Measurements from ENCODE around the gene GOSR2.

The GOSR2 gene

GRCh38 chr17:46922804-46923635 is at the start of gene GOSR2:
GOSR2 (plus strand) TSS chr17:46923160; CDS start chr17:46923193, 33 bp downstream.
- FAIRE-seq: no peak

- no peak for FAIRE-seq
Measured at GRCh38 chr17:46873941-46874645, 48.9 kb upstream of the GOSR2 start.

GRCh38 chr17:46874906-46875305 is 48.1 kb upstream of the GOSR2 start:
- no peak for FAIRE-seq

GRCh38 chr17:46875849-46876352 is 47.1 kb upstream of the GOSR2 start:
- FAIRE-seq: no peak

- FAIRE-seq: no peak
Measured at GRCh38 chr17:46876353-46876887, 46.5 kb upstream of the GOSR2 start.

GRCh38 chr17:46876926-46877325 is 46.0 kb upstream of the GOSR2 start:
- FAIRE-seq: no peak

GRCh38 chr17:46877466-46877865 is 45.5 kb upstream of the GOSR2 start:
- no peak for FAIRE-seq

- FAIRE-seq: no peak
Measured at GRCh38 chr17:46878055-46878454, 44.9 kb upstream of the GOSR2 start.

GRCh38 chr17:46879101-46879500 is 43.9 kb upstream of the GOSR2 start:
- FAIRE-seq: no peak

- FAIRE-seq: no peak
Measured at GRCh38 chr17:46881015-46881414, 41.9 kb upstream of the GOSR2 start.

GRCh38 chr17:46882666-46883065 is 40.3 kb upstream of the GOSR2 start:
- no peak for FAIRE-seq

GRCh38 chr17:46883871-46884520 is 39.0 kb upstream of the GOSR2 start:
- no peak for FAIRE-seq

GRCh38 chr17:46884552-46884951 is 38.4 kb upstream of the GOSR2 start:
- FAIRE-seq: no peak

- no peak for FAIRE-seq
Measured at GRCh38 chr17:46885415-46886309, 37.3 kb upstream of the GOSR2 start.

- no peak for FAIRE-seq
Measured at GRCh38 chr17:46886310-46886663, 36.7 kb upstream of the GOSR2 start.

- no peak for FAIRE-seq
Measured at GRCh38 chr17:46887717-46888116, 35.2 kb upstream of the GOSR2 start.

- FAIRE-seq: no peak
Measured at GRCh38 chr17:46888727-46889126, 34.2 kb upstream of the GOSR2 start.

- no peak for FAIRE-seq
Measured at GRCh38 chr17:46889519-46889918, 33.4 kb upstream of the GOSR2 start.

- no peak for FAIRE-seq
Measured at GRCh38 chr17:46889992-46890564, 32.9 kb upstream of the GOSR2 start.

GRCh38 chr17:46890638-46891037 is 32.3 kb upstream of the GOSR2 start:
- no peak for FAIRE-seq

- FAIRE-seq: no peak
Measured at GRCh38 chr17:46892192-46892703, 30.7 kb upstream of the GOSR2 start.

GRCh38 chr17:46894024-46894423 is 28.9 kb upstream of the GOSR2 start:
- FAIRE-seq: no peak

Data from colon (tissue), 2 donors.